ENCODE results near the gene RSPH10B2.
"Not testable (repeated sequence)": the region's sequence is repeated elsewhere in the genome, so short reads cannot be mapped to it uniquely, and the experiment has no call there.

DNA sequence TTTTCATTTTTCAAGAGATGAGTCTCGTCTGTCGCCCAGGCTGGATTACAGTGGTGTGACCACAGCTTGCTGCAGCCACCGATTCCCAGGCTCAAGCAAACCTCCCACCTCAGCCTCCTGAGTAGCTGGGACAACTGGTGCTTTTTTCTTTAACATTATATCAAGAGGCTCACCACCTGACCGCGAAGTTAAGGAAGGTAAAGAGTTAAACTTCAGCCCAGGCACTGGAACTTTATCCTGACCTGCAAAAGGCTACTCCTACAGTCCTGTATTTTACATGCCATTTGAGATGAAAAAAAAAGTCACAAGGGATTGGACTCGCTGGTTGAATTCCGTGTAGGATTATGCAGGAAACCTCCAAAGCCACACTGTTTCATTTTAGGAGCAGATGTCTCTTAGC is 61.6 kb downstream of the RSPH10B2 start:
- not testable (repeated sequence) for TF ChIP-seq CTBP1 (IDR thresholded peaks at IDR 0.05; ENCODE audit: borderline replicate concordance); FOXM1 (IDR thresholded peaks at IDR 0.05; ENCODE audit: borderline replicate concordance); ZNF384 (IDR thresholded peaks at IDR 0.05); L3MBTL2 (conservative IDR thresholded peaks at IDR 0.05); ELF4 (IDR thresholded peaks at IDR 0.05); HDGF (IDR thresholded peaks at IDR 0.05; ENCODE audit: borderline replicate concordance); BHLHE40 (IDR thresholded peaks at IDR 0.05; ENCODE audit: borderline replicate concordance); TARDBP (IDR thresholded peaks at IDR 0.05)

Measured in HEK293T (cell line).